HG02798 (cell line): ENCODE data around the gene SORBS2.

ENCODE experiments used
- ATAC-seq: cut with Tn5 transposase; IDR thresholded peaks from one replicate; pipeline ENCODE4 v1.9.1; 2021; ENCODE audit warnings: mild to moderate bottlenecking; ENCODE audit not compliant: unreplicated experiment, poor library complexity

Gene SORBS2

DNA sequence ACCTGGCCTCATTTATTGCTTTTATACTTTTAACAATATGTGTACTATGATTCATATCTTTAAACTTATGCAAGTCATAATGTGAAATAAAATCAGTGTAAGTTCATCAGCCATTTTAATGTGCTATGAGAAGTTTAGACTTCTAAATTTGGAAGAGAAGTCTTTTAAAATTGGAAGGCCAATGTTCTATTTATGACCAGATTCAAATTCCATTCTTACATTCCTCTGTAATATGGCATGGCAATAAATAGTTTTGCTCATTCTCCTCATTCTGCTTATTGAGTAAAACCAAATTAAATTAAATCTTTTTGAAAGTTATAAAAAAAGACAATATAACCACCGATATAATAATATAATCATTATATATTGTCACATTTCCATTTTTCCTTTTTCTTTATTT is 126.2 kb downstream of the SORBS2 start:
- no peak for ATAC-seq

GRCh38 chr4:185683896-185684295 is 128.1 kb downstream of the SORBS2 start:
- no peak for ATAC-seq

DNA sequence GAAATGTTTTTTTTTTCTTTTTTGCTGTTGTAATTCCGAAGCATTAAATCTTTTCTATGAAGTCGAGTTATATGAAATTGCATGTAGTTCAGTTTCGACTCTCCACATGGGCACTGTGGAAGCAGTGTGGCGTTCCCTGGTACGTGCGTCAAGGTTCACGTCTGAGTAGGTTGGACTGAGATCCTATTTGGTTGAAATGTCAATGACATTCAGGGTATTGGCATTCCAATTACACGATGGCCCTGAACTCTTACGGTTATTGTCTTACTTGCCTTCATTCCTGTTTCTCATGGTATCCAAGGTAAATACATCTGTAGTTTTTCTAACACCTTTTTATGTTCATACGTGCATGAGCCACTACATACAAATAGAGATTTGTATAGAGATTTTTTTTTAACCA is 128.8 kb downstream of the SORBS2 start:
- ATAC-seq = no peak

DNA sequence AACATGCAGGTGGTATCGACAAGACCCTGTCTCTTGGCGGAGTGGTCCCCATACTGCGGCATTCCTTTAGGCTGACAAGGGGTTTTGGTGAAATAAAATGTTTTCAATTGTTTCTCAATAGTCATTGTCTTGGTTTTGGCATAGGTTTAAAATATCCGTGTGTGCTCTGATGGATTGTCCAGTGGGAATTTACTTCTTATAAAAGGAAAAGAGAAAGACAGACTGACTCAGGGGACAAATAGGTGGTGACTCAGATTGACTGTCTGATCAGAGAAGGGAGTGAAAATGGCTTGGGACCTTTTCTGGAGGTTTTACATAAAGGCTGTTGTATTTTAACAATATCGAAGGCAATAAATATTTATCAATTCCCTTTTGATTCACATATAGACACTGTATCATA is 129.8 kb downstream of the SORBS2 start:
- ATAC-seq = no peak

DNA sequence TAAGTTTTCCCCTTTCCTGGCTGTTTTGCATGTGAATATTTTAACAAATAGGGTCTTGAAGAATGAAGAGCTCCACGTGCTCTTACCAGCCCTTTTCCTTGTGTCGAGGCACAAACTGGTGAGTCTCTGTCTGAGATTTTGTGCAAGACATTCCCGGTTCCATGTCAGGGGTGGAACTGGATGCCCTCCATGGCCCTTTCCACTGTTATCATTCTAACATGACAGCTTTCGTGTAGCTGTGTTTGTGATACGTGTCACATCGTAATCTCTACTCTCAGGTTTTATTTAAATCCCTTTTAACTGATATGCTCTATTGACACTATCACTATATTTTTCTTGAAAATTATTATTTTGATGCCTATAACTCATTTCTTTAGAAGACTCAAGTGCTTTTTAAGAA is 130.4 kb downstream of the SORBS2 start:
- ATAC-seq = no peak

GRCh38 chr4:185680617-185681016 is 131.4 kb downstream of the SORBS2 start:
- ATAC-seq = no peak

DNA sequence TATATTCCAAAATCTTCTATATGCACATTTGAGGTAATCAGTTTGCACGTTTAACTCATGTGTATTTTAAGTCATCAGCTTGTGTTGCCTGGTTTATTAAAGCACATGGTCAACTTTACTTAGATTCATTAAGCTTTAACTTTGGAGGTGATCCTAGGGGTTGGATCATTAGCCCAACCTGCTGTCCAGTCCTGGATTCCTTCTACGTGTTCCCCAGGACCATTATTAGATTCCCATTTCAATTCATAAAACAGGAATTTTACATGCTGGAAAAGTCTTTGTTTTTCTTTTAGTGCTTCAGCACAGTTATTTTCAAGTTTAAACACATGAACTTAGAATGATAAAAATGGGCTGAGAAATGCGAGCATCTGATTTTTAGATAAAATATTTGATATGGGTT is 132.5 kb downstream of the SORBS2 start:
- no peak for ATAC-seq

- ATAC-seq = no peak
These were observed 134.2 kb downstream of the SORBS2 start for GRCh38 chr4:185677637-185678314.

DNA sequence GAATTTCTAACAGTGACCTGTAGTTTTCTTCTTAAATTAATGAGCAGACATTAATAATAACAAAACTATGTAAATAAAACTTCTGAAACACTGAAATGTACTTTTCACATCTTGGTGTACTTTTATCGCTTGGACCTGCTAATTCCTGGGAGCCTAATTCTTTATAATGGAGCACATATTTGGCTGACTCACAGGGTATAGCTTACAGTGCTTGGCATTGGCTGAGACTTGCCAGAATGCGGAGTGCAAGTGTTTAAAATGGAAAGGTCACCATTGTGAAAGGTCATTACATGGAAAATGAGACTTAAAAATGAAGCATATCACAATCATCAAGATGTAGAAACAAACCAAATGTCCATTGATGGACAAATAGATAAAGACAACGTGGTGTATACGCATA is 139.4 kb downstream of the SORBS2 start:
- ATAC-seq = no peak

DNA sequence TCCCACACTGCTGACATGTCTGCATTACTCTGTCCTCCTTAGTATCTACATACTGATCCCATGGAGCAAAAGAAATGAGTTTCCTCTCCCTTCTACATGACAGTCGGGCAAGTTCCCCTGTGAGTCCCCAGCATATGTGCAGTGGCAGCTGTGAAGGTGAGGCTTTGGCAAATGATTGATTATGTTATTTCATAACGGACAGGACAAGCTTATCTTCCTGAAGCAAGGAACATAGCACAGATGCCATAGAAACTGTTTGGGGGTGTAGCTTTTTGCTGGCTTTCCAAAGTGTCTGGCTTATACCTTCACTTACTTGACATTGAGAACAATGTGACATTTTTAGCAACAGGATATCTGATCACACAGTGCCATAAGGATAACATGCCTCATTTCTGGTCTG is 139.8 kb downstream of the SORBS2 start:
- ATAC-seq = no peak

- ATAC-seq = no peak
These were observed 140.5 kb downstream of the SORBS2 start for GRCh38 chr4:185671496-185671895.

- ATAC-seq = no peak
These were observed 140.9 kb downstream of the SORBS2 start for GRCh38 chr4:185671066-185671465.

- no peak for ATAC-seq
These were observed 142.7 kb downstream of the SORBS2 start for GRCh38 chr4:185669288-185669687.

DNA sequence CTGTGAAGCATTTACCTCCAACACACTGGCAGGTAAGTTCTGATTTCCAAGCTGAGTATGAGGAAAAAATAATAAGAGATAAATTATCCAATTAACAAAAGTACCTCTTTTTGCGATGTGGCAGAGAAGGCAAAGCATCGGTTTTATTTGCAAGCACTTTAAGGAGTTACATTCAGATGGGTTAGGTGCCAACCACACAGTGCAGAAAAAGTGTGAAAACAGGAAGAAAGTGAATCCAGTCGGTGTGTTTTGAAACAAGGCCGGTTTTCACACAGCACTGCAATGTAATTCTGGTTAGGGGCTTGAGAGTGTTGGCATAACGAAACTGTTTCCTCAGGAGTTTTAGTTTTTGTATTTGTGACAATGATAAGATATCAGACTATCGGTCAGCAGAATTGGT is 145.8 kb downstream of the SORBS2 start:
- ATAC-seq = no peak

DNA sequence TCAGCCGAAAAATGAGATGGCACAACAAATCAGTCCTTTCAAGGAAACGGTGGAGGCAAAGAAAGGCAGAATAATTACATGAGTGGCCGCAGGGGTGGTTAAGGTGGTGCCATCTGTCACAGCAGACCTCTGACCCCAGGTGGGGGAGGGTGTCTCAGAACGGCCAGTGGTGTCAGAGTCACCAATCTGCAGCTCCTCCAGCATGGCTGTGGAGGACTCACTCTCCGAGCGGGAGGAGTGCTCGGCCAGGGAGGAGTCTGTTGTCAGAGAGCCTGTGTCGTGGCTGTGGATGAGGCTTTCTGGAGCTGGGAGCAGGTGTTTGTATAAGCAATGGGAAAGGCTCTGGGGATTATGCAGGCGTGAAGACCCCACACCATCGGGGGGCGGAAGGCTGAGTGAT is 146.3 kb downstream of the SORBS2 start:
- ATAC-seq = no peak

DNA sequence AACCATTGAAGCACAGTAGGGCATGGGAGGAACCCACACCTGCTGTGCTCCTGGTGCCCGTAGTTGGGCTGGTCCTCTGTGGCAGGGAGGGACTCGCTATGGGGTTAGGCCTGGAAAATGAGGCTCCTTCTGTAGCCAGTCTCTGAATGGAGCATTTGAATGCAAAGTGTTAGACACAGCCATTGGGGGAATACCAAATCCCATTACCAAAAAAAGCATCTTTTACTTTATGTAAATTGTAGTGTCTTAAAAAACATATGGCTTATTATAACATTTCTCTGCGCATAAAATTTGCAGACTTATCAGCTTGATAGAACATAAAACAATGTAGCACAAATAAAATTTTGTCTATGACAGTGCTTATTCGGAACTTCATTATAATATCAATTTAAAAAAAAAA is 147.5 kb downstream of the SORBS2 start:
- ATAC-seq = no peak

- no peak for ATAC-seq
These were observed 149.8 kb downstream of the SORBS2 start for GRCh38 chr4:185662030-185662778.

- no peak for ATAC-seq
These were observed 151.7 kb downstream of the SORBS2 start for GRCh38 chr4:185660340-185660739.

DNA sequence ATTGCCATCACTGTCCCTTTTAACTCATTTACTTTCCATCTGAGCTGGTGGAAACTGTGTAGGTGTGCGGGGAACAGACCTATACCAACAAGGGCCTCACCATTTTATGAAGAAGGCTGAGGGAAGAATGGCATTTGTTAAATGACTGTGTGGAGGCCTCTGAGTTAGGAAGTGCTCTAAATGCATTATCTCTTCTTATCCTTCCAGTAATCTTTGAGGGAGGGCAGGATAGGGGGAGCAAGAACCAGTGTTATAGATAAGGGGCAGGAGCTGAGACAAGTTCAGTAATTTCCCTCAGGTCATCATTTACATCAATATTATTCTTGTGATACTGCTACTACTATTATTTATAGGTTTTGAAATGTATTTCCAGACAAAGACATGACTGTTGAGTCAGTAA is 154.3 kb downstream of the SORBS2 start:
- no peak for ATAC-seq

DNA sequence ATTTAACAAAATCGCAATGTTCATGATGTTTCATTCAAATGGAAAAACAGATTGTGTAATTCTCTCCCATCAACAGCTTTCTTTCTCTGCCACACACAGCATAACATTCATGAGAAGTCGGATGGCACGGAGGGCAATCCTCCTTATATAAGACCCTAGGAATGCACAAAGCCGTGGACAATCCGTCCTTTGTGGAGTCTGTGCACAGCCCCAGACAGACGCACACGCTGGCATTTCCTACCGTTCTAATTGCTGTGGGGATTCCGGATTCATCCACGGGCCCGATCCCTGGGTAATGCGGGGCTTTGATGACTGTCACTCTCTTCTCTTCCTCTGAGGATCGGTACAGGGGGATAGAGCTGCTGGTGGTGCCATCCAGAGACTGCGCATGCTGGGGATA is 154.8 kb downstream of the SORBS2 start:
- ATAC-seq = no peak

DNA sequence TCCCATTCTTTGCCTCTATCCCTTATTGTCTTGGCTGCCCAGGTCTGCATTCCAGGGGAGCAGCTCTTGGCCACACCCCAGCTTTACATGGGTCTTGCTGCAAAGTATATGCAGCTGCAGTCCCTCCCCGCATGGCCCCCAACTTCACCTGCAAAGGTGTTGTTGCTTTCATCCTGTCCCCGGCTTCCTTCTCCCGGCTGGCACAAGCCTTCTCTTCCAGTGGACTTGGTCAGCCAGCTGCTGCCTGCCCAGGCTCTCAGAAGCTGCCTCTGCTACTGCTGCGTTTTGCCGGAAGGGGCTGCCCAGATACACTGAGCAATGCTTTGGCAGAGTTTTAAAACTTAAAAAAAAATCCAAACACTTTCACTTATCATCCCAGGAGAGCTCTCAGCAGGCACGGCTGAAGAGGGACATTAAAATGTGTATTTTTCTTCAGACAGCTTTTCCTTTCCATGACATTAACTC is 155.5 kb downstream of the SORBS2 start:
- no peak for ATAC-seq

- ATAC-seq = no peak
These were observed 156.9 kb downstream of the SORBS2 start for GRCh38 chr4:185654965-185655554.
